HCT116 (cell line): ENCODE measurements around the gene NUP54.

Experiments
- CTCF ChIP-seq, 3 experiments: fragments of 200-600 bp in 1 of 3; sonication (generic) in 1 of 3; IDR thresholded peaks in 2 of 3; conservative IDR thresholded peaks in 1 of 3; 2 replicates each; pipeline ENCODE4 v1.5.1; 2012 to 2017; ENCODE audit warnings: low read depth in 2 of 3, low read length in 2 of 3, antibody characterized with exemption in 1 of 3, borderline replicate concordance in 1 of 3, control low read depth in 1 of 3, mild to moderate bottlenecking in 1 of 3, mixed read lengths in 1 of 3, mixed run types in 1 of 3, moderate library complexity in 1 of 3; ENCODE audit not compliant: insufficient read depth in 1 of 3
- YY1 ChIP-seq: IDR thresholded peaks from 2 replicates; pipeline ENCODE4 v1.6.1; 2011; ENCODE audit warnings: low read length, low read depth, moderate library complexity, mild to moderate bottlenecking; ENCODE audit not compliant: insufficient replicate concordance; ENCODE audit errors: extremely low read depth

GRCh38 chr4:76197031-76197743 lies 49.0 kb upstream of the NUP54 start:
- TF ChIP-seq YY1 (no peak), CTCF (IDR thresholded peaks at IDR 0.05 in 2 of 3, conservative IDR thresholded peaks at IDR 0.05 in 1 of 3; ENCODE audit: borderline replicate concordance in 1 of 3, insufficient read depth in 1 of 3, low read depth in 2 of 3, low read length in 2 of 3) (no peak)
